ENCODE measurements around the gene TNRC6A. TPM values are rescaled to one million over a fixed set of nuclear protein-coding genes. Genes with fewer than 3 reads are reported as not detected.

Gene TNRC6A
- total and polyA plus RNA-seq, 2 experiments from 2014 or later = 93.1 to 124 TPM

DNA sequence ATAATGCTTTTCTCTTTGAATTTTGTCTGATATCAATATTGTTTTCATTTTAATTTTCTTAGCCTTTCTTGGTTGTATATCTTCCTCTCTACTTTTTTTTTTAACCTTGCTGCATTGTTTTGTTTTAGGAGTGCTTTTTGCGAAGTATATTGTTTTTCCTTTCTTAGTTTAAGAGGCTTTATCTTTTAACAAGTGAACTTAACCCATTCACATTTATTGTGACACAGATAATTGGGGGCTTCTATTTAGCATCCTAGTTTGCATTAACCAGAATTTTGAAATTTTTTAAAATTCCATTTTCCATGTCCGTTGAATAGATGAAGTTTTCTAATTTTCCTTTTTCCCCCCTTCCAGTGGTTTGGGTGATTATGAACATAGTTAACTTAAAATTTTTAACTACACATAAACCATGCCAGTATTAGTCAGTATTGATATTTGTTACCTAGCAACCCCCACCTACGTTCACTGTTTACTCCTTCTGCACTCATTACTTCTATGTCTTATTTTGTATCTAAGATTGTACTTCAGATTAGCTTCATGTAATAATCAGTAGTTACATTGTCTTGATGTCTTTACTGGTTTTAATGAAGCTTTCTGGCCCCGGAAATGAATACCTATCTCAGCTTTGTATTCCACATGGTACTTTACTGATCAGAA is 44.4 kb downstream of the TNRC6A start (continued):
- no peak for TF ChIP-seq REST (IDR thresholded peaks at IDR 0.05; ENCODE audit: unreplicated experiment)
- TF ChIP-seq JUNB (IDR thresholded peaks at IDR 0.05; ENCODE audit: unreplicated experiment) = no peak

DNA sequence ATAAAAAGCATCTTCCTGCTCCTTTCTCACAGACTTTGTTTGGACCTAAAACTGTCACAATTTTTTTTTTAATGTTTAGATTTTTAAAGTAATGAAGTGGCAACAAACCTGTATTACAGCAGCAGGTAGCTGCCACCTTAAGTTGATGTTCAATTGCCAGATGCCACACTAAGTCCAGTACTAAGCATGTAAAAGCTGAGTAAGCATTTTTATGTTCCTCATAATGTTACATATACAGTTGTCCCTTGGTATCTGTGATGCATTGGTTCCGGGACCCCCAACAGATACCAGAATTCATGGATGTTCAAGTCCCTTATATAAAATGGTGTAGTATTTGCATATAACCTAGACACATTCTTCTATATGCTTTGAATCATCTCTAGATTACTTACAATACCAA is 45.1 kb downstream of the TNRC6A start:
- no peak for ATAC-seq
- H3K36me3 ChIP-seq (ENCODE audit: insufficient read depth) = peaks cover 36% of the 10 kb centered on the region

GRCh38 chr16:24775455-24775854 is 46.0 kb downstream of the TNRC6A start:
- H3K36me3 Mint-ChIP-seq (ENCODE audit: low read depth) = peaks cover 81% of the 10 kb centered on the region
- TF ChIP-seq EZH2phosphoT487 (IDR thresholded peaks at IDR 0.05; ENCODE audit: unreplicated experiment) = no peak
- TF ChIP-seq, protein P1, sequence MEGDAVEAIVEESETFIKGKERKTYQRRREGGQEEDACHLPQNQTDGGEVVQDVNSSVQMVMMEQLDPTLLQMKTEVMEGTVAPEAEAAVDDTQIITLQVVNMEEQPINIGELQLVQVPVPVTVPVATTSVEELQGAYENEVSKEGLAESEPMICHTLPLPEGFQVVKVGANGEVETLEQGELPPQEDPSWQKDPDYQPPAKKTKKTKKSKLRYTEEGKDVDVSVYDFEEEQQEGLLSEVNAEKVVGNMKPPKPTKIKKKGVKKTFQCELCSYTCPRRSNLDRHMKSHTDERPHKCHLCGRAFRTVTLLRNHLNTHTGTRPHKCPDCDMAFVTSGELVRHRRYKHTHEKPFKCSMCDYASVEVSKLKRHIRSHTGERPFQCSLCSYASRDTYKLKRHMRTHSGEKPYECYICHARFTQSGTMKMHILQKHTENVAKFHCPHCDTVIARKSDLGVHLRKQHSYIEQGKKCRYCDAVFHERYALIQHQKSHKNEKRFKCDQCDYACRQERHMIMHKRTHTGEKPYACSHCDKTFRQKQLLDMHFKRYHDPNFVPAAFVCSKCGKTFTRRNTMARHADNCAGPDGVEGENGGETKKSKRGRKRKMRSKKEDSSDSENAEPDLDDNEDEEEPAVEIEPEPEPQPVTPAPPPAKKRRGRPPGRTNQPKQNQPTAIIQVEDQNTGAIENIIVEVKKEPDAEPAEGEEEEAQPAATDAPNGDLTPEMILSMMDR (conservative IDR thresholded peaks at IDR 0.05; ENCODE audit: low read depth in 2 of 2) = no peak

More for the DNA sequence above, 45.1 kb downstream of the TNRC6A start:
- no peak overlapping the region for H3K4me2 ChIP-seq
- Mint-ChIP-seq H3K4me1 (peaks cover 12% of the 10 kb centered on the region), H3K4me3 (no peak overlapping the region), H3K27ac (no peak overlapping the region), H3K36me3 (ENCODE audit: low read depth) (peaks cover 71% of the 10 kb centered on the region), H3K27me3 (ENCODE audit: insufficient read depth, low read depth, poor library complexity) (no peaks in the 10 kb centered on the region), H3K9me3 (no peaks in the 10 kb centered on the region)
- no peak overlapping the region for H2AFZ ChIP-seq
- H3K9me2 ChIP-seq (ENCODE audit: insufficient read depth) = no peaks in the 10 kb centered on the region
- peaks cover 12% of the 10 kb centered on the region for H3K4me1 ChIP-seq (ENCODE audit: insufficient read depth)
- H3F3A ChIP-seq (replicated peaks; ENCODE audit: low read depth) = no peaks in the 10 kb centered on the region; the same call in 1 of the 2 replicates
- no peak overlapping the region for H3K4me3 ChIP-seq
- H4K20me1 ChIP-seq (replicated peaks; ENCODE audit: insufficient read depth) = peaks cover 71% of the 10 kb centered on the region
- peaks cover 100% of the 10 kb centered on the region for H3K79me2 ChIP-seq (replicated peaks; ENCODE audit: insufficient read depth)
- no peak for DNase-seq (ENCODE audit: low spot score)
- H3K27ac ChIP-seq (ENCODE audit: low read depth) = no peak overlapping the region; the same call in 1 of the 2 replicates
- TF ChIP-seq, protein P1 (conservative IDR thresholded peaks at IDR 0.05; ENCODE audit: low read depth in 2 of 2) = no peak
- TF ChIP-seq ZNF114 (CRISPR knock-in tag; IDR thresholded peaks at IDR 0.05) = no peak
- no peak for TF ChIP-seq JUNB (IDR thresholded peaks at IDR 0.05; ENCODE audit: unreplicated experiment)
- TF ChIP-seq STAT1 (IDR thresholded peaks at IDR 0.05; ENCODE audit: unreplicated experiment) = no peak
- TF ChIP-seq CREB1 (CRISPR knock-in tag; IDR thresholded peaks at IDR 0.05; ENCODE audit: low read depth) = no peak
- TF ChIP-seq NANOG (IDR thresholded peaks at IDR 0.05; ENCODE audit: borderline replicate concordance) = no peak
- TF ChIP-seq EZH2 (IDR thresholded peaks at IDR 0.05; ENCODE audit: low read depth, unreplicated experiment) = no peak
- H3K27me3 ChIP-seq (ENCODE audit: insufficient read depth) = no peaks in the 10 kb centered on the region

More at GRCh38 chr16:24775455-24775854, 46.0 kb downstream of the TNRC6A start:
- ATAC-seq (no peak), DNase-seq (ENCODE audit: low spot score) (no peak)
- H3K4me1 ChIP-seq (ENCODE audit: insufficient read depth) = peaks cover 4% of the 10 kb centered on the region; the same call in 1 of the 2 replicates
- Mint-ChIP-seq H3K4me1 (peaks cover 3% of the 10 kb centered on the region; the same call in 2 of the 3 replicates), H3K9me3 (no peaks in the 10 kb centered on the region), H3K27me3 (ENCODE audit: insufficient read depth, low read depth, poor library complexity) (no peaks in the 10 kb centered on the region), H3K4me3 (no peak overlapping the region), H3K27ac (peak overlapping the region; percentile 27; the same call in 1 of the 2 replicates)
- H3K79me2 ChIP-seq (replicated peaks; ENCODE audit: insufficient read depth) = peaks cover 100% of the 10 kb centered on the region
- H3K36me3 ChIP-seq (ENCODE audit: insufficient read depth) = peaks cover 44% of the 10 kb centered on the region
- peaks cover 78% of the 10 kb centered on the region for H4K20me1 ChIP-seq (replicated peaks; ENCODE audit: insufficient read depth)
- no peaks in the 10 kb centered on the region for H3K27me3 ChIP-seq (ENCODE audit: insufficient read depth)
- peak overlapping the region; percentile 35; the same call in 1 of the 2 replicates for H3K27ac ChIP-seq (ENCODE audit: low read depth)
- H2AFZ ChIP-seq = no peak overlapping the region
- no peaks in the 10 kb centered on the region for H3K9me2 ChIP-seq (ENCODE audit: insufficient read depth)
- peaks cover 3% of the 10 kb centered on the region; the same call in 1 of the 2 replicates for H3F3A ChIP-seq (replicated peaks; ENCODE audit: low read depth)
- H3K4me3 ChIP-seq = no peak overlapping the region
- no peak overlapping the region for H3K4me2 ChIP-seq
